Activated naive CD4-positive, alpha-beta T cell treated with anti-CD3 and anti-CD28 coated beads for 36 hours (primary cell): ENCODE measurements around the gene CD44. TPM values are rescaled to one million over a fixed set of nuclear protein-coding genes. Genes with fewer than 3 reads are reported as not detected.

Experiments used
- CTCF ChIA-PET: fragments of 350-600 bp; sonication (Branson Sonifier 250); formaldehyde crosslinking; loops from one replicate; lab custom pipeline; 2021; ENCODE audit warnings: antibody characterized with exemption; lab: Charles Lee
- DNase-seq: peaks from one replicate; pipeline ENCODE4 v3.0.0-alpha.2; 2020
- H3K27ac Mint-ChIP-seq: one replicate; pipeline ENCODE4 v1.8.0; 2021; ENCODE audit warnings: mild to moderate bottlenecking, mixed read lengths
- H3K27me3 Mint-ChIP-seq: one replicate; pipeline ENCODE4 v1.8.0; 2021; ENCODE audit warnings: low read depth, mixed read lengths
- H3K36me3 Mint-ChIP-seq: one replicate; pipeline ENCODE4 v1.8.0; 2021; ENCODE audit warnings: low read depth, mixed read lengths
- H3K4me1 Mint-ChIP-seq: one replicate; pipeline ENCODE4 v1.8.0; 2021; ENCODE audit warnings: low read depth, mixed read lengths
- H3K4me3 Mint-ChIP-seq: one replicate; pipeline ENCODE4 v1.8.0; 2021; ENCODE audit warnings: mild to moderate bottlenecking, moderate library complexity, mixed read lengths
- H3K9me3 Mint-ChIP-seq: one replicate; pipeline ENCODE4 v1.8.0; 2021; ENCODE audit warnings: mixed read lengths
- intact Hi-C: fragments of 100-400 bp; cut with micrococcal nuclease; formaldehyde crosslinking; loops from one replicate; pipeline ENCODE4 v1.15.1; 2023
- total RNA-seq, 2 experiments: library from RNA; stranded (reverse); gene quantifications; one replicate each; pipeline ENCODE4 v1.2.3, GENCODE V29; 2021

CD44 gene
- total RNA-seq, 2 experiments from 2014 or later = 389 to 405 TPM

DNA sequence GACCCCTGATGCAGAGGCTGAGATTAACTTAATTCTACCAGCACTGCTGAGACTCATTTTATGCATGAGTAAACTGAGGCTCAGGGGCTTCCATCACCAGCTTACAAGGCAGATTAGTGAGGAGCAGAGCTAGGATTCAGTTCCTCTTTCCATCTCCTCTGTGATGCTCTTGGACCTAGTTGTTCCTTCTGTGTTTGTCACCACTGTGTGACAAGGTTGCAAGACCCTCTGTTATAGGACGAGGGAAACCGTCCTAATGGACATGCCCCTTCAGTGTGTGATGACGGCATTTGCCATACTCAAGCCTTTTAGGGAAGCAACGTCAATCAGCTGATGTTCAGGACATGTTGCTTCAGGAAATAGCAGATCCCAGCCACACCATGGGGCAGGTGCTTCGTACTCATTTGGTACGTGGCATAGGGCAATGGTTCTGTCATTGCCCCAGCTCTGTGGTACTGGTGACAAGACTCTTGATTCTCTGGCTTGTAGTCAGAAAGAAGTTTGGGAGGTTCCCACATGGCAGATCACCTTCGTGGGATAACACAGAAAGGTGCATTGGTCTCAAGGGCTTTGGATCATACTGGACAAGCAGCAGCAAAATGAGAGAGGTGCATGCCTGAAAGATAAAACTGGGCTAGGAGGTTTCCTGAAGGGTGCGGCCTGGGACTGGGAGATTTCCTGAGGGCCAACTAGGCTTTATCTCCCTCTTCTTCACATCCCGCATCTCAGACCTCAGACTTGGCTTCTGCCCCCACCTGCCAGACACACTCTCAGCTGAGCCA is 23.9 kb upstream of the CD44 start:
- CTCF ChIA-PET = interaction anchor here (0.6 kb wide), 2 partner anchors 29 to 126 kb away, joined by 3 to 4 read pairs; no protein-coding TSS in a partner anchor
- H3K36me3 Mint-ChIP-seq = no peaks in the 10 kb centered on the region
- intact Hi-C loops = no loop called here
- H3K4me1 Mint-ChIP-seq = peaks cover 20% of the 10 kb centered on the region
- H3K27ac Mint-ChIP-seq = no peak overlapping the region
- no peaks in the 10 kb centered on the region for H3K9me3 Mint-ChIP-seq
- H3K27me3 Mint-ChIP-seq = no peaks in the 10 kb centered on the region
- no peak for DNase-seq
- H3K4me3 Mint-ChIP-seq = no peak overlapping the region

DNA sequence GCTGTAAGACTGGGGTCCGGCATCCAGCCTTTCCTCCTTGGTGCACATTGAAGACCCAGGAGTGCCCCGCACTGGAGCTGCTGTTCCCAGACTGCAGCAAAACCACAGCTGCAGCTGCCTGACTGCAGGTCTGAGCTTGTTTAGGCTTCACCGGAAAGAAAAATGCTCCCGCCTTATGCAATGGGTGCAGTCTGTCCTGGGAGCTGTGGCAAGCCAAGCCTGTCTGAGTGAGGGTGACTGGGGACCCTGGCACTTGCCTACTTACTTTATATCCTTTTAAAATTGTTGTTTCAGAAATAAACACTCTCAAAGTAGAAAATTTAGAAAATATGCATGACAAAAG is 23.3 kb upstream of the CD44 start:
- Mint-ChIP-seq H3K4me3 (no peak overlapping the region), H3K4me1 (peaks cover 17% of the 10 kb centered on the region), H3K36me3 (no peaks in the 10 kb centered on the region), H3K27me3 (no peaks in the 10 kb centered on the region), H3K9me3 (no peaks in the 10 kb centered on the region), H3K27ac (no peak overlapping the region)
- CTCF ChIA-PET = interaction anchor here (0.6 kb wide), 1 partner anchor 125 kb away, joined by 4 read pairs; no protein-coding TSS in a partner anchor
- intact Hi-C loops = no loop called here
- DNase-seq = no peak

DNA sequence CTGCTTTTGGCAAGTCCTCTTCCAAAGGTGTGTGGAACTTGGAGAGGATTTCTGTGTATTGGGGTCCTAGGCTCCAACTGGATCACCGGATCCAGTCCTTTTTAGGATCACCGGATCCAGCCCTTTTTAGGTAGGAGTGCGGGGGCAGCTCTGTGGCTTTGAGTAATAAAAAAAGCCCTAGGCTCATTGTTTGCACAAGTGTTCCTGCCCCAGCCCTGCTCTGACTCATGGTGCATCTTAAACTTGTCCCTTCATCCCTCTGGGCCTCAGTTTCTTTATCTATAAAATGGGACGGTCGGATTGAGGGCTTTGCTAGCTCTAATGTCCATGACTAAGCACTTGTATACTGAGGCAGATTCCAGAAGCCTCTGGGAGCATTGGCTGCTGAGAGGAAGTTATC is 22.7 kb upstream of the CD44 start:
- H3K4me3 Mint-ChIP-seq = no peak overlapping the region
- H3K4me1 Mint-ChIP-seq = peaks cover 13% of the 10 kb centered on the region
- H3K27ac Mint-ChIP-seq = no peak overlapping the region
- DNase-seq = no peak
- no peaks in the 10 kb centered on the region for H3K27me3 Mint-ChIP-seq
- intact Hi-C loops = no loop called here
- CTCF ChIA-PET = interaction anchor here (1.0 kb wide), 1 partner anchor 25 kb away, joined by 5 read pairs; no protein-coding TSS in a partner anchor
- no peaks in the 10 kb centered on the region for H3K9me3 Mint-ChIP-seq
- H3K36me3 Mint-ChIP-seq = no peaks in the 10 kb centered on the region

DNA sequence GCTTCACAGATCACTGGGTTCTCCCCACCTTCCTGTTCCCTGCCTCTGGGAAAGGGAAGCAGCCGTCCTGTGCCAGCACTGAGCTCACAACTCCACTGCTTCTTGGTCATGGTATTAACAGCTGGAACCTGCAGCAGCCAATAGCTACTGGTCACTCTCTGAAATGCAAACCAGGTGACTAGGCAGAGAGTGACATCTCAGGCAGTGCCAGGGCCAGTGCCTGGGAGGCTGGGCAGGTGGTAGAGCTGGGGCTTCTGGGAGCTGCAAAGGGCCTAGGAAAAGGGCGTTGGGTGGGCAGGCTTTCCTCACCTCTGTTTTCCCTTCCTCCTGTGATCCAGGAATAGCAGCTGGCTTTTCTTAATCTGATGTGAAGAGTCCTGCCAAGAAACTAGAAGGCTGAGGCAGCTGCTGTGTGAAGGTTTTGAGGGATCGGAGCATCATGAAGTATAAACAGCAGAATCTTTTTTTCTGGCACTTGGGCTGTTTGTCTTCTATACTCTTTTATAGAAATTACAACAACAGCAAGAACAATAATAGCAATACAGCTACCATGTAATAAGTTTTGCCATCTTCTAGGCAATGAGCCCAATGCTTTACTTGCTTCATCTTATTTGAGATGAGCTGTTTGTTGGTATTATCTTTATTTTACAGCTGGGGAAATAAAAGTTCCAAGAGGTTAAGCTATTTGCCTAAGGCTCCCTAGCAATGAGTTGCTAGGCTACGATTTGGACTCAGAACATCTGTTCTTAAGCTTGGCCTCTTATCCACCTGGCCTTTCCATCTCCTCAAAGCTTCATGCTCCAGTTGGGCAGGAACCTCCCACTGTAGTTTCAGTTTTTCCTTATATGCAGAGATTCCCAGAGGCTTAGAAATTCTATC is 22.0 kb upstream of the CD44 start:
- Mint-ChIP-seq H3K27me3 (no peaks in the 10 kb centered on the region), H3K4me1 (peaks cover 13% of the 10 kb centered on the region), H3K27ac (no peak overlapping the region), H3K9me3 (no peaks in the 10 kb centered on the region), H3K4me3 (no peak overlapping the region), H3K36me3 (no peaks in the 10 kb centered on the region)
- intact Hi-C loops = no loop called here
- CTCF ChIA-PET = interaction anchor here (1.0 kb wide), 1 partner anchor 24 kb away, joined by 5 read pairs; no protein-coding TSS in a partner anchor
- DNase-seq = no peak

DNA sequence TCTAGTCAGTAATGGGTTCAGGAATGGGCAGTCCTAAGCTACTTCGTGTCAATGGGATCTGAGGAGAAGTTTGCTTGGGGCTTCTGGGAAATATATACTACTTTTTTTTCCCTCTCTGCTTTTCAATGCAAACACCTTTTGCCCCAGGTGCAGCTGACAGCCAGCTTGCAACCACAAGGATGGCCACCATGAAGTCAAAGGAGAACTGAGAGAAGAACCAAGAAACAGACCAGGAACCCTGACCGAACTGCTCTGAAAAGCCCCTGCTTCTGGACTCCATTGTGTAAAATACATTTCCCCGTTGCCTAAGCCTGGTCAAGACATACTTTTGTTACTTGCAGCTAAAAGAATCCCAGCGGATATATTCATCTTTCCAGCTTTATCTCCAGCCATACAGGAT is 20.1 kb upstream of the CD44 start:
- Mint-ChIP-seq H3K27me3 (no peaks in the 10 kb centered on the region), H3K36me3 (no peaks in the 10 kb centered on the region), H3K9me3 (no peaks in the 10 kb centered on the region), H3K4me1 (peaks cover 26% of the 10 kb centered on the region), H3K4me3 (no peak overlapping the region), H3K27ac (no peak overlapping the region)
- DNase-seq = no peak
- intact Hi-C loops = no loop called here
- CTCF ChIA-PET = interaction anchor here (0.5 kb wide), 1 partner anchor 89 kb away, joined by 3 read pairs; no protein-coding TSS in a partner anchor

DNA sequence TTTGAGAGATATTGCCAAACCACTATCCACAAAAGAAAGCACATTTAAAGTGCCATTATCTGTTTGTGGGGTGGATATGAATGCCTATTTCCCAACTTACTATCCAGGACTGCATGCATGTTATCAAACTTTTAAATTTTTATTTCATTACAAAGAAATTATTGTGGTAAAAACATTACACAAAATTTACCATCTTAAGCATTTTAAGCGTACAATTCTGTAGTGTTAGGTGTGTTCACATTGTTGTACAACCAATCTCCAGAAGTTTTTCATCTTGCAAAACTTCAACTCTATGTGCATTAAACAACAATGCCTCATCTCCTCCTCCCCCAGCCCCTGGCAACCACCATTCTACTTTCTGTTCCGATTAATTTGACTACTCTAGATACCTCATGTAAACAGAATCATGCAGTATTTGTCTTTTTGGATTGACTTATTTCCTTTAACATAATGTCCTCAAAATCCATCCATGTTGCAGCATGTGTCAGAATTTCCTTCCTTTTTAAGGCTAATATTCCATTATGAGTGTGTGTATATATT is 17.6 kb upstream of the CD44 start:
- DNase-seq = peak; percentile 37
- H3K27me3 Mint-ChIP-seq = no peaks in the 10 kb centered on the region
- no peaks in the 10 kb centered on the region for H3K9me3 Mint-ChIP-seq
- peaks cover 44% of the 10 kb centered on the region for H3K4me1 Mint-ChIP-seq
- intact Hi-C loops = no loop called here
- no peaks in the 10 kb centered on the region for H3K36me3 Mint-ChIP-seq
- CTCF ChIA-PET = no interaction called here
- H3K4me3 Mint-ChIP-seq = no peak overlapping the region
- no peak overlapping the region for H3K27ac Mint-ChIP-seq

DNA sequence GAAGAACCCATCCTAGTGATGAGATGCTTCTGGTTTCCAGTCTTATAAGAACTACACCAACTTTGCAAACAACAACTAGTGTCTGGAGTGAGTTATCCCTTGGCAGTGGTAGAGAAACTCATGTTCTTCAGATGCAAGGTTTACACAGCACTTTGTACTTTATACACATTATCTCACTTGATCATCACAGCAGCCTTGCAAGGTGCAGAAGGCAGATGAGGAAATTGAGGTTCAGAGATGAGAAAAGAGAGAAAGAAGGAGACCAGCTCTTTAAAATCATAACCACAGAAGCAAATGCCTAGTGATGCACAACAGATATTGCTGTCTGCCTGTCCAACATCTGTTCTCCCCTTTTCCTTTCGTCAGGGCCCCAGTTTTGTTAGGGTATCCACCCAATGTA is 16.7 kb upstream of the CD44 start:
- intact Hi-C loops = loop anchor here (1.0 kb wide), 1 partner anchor 39 kb away; no protein-coding TSS in a partner anchor
- Mint-ChIP-seq H3K9me3 (no peaks in the 10 kb centered on the region), H3K27me3 (no peaks in the 10 kb centered on the region), H3K4me3 (no peak overlapping the region), H3K36me3 (no peaks in the 10 kb centered on the region), H3K4me1 (peaks cover 53% of the 10 kb centered on the region), H3K27ac (no peak overlapping the region)
- DNase-seq = peak; percentile 18
- CTCF ChIA-PET = no interaction called here

DNA sequence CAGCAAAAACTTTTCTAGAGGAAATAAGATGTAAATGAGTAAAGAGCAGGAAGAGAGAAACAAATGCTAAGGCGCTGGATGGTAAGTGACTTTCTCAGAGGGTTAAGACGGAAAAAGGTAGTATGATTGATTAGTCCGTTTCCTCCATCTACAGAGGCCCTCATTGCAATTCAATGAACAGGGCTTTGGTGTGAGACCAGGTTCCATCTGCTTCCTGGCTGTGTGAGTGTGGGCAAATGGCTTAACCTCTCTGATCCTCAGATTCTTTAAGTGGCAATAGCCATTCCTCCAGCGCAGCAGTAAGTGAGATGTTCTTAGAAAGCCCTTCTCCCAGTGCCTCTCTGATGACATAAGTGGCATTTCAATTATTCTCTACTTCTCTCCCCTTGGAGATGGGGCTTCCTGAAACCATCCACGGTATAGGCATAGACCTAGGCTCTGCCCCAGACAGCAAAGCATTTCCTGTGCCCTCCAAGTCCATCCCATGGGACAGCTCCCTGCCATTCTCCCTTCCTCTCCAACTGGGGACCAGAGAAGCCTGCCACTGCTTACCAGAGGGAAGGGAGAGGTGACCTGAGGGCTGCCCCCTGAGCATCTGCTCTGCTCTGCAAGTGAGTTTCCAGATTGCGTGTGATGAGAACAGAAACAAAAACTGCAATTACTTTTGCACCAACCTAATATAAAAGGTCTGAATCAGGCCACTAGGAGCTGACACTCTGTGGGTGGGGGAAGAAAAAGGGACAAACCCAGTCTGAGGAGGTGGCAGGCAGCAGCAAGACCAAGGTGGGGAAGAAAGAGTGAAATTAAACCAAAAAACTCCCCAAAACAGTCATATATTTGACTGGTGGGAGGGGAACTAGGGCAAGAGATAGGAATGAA is 12.7 kb upstream of the CD44 start:
- Mint-ChIP-seq H3K4me1 (peaks cover 65% of the 10 kb centered on the region), H3K27me3 (no peaks in the 10 kb centered on the region), H3K36me3 (no peaks in the 10 kb centered on the region), H3K4me3 (peak overlapping the region; percentile 54), H3K27ac (peak overlapping the region; percentile 91), H3K9me3 (no peaks in the 10 kb centered on the region)
- peak; percentile 81 for DNase-seq
- CTCF ChIA-PET = interaction anchor here (0.6 to 1.5 kb wide), 6 partner anchors 15 to 200 kb away, joined by 3 to 7 read pairs (median 3); no protein-coding TSS in a partner anchor
- intact Hi-C loops = loop anchor here (1.0 to 2.0 kb wide), 11 partner anchors 18 to 211 kb away; no protein-coding TSS in a partner anchor

DNA sequence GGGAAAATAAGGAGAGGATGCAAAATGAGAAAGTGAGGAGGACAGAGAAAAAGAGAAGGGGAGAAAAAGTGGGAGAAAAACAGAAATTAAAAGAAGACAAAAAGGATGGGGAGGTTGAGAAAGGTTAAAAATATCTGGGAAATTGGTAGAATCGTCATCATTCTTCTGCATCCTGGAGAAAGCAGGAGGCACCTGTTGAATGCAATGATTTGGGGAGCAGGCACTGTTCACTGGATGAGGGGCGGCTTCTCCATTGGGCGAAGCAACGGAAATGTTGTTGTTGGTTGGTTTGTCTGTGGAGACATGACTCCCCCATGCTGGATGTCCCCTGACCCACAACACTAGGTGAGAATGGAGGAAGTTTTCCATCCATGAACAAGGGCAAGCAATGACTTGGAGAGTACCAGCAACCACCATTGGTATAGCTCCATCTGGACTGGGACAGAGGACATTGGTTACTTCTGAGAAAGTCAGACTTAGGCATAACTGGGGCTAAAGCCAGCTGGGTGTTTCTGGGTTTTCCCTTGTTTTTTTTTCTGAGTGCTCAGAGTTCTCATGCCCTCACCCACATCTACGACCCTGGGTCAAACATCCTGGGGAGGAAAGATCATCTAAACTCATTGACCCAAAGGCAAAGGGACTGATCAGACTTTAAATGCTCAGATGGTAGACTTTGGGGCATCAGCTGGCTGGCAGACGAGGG is 11.9 kb upstream of the CD44 start:
- Mint-ChIP-seq H3K4me1 (peaks cover 66% of the 10 kb centered on the region), H3K27ac (peak overlapping the region; percentile 91), H3K9me3 (no peaks in the 10 kb centered on the region), H3K4me3 (peak overlapping the region; percentile 54), H3K36me3 (no peaks in the 10 kb centered on the region), H3K27me3 (no peaks in the 10 kb centered on the region)
- CTCF ChIA-PET = interaction anchor here (0.6 to 1.5 kb wide), 6 partner anchors 14 to 477 kb away, joined by 3 to 7 read pairs (median 3); no protein-coding TSS in a partner anchor
- intact Hi-C loops = loop anchor here (1.0 to 2.0 kb wide), 11 partner anchors 17 to 210 kb away; no protein-coding TSS in a partner anchor
- DNase-seq = no peak

DNA sequence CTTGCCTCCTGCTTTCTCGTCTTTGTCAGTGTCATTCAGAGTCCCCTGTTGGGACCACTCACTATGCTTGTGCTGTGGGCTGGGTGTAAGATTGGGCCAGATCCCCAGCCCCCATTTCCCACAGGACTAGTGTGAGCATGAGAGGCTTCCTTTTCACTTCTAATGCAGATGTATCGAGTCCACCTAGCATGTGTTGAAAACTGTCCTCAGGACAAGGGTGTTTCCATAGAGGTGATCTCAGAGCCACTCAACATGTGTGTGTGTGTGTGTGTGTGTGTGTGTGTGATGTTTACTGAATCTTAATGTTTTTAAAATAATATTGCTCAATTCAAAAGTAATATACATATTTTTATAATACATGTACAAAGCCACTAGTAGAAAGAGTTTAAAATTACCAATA is 11.4 kb upstream of the CD44 start:
- Mint-ChIP-seq H3K27me3 (no peaks in the 10 kb centered on the region), H3K4me3 (no peak overlapping the region), H3K9me3 (no peaks in the 10 kb centered on the region), H3K4me1 (peaks cover 66% of the 10 kb centered on the region), H3K36me3 (no peaks in the 10 kb centered on the region), H3K27ac (peak overlapping the region; percentile 91)
- DNase-seq = no peak
- intact Hi-C loops = loop anchor here (2.0 kb wide), 1 partner anchor 109 kb away; no protein-coding TSS in a partner anchor
- CTCF ChIA-PET = no interaction called here

DNA sequence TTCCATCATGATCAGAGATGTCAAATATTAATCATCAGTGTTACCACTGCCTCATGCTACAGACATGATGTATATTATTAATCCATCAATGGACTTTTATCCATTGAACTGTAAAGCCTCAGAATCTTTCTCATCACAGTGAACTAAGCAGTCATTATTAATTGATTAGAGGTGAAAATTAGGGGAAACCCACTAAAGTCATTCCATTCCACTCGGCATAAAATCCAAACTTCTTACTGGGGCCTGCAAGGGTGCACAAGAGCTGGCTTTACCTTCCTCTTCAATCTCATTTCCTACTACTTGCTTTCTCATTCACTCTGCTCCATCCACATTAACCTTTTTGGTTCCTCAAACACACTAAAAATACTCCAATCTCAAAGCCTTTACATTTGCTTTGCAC is 7.9 kb upstream of the CD44 start:
- H3K36me3 Mint-ChIP-seq = no peaks in the 10 kb centered on the region
- no peaks in the 10 kb centered on the region for H3K27me3 Mint-ChIP-seq
- intact Hi-C loops = no loop called here
- no peak overlapping the region for H3K4me3 Mint-ChIP-seq
- H3K9me3 Mint-ChIP-seq = no peaks in the 10 kb centered on the region
- DNase-seq = no peak
- H3K4me1 Mint-ChIP-seq = peaks cover 60% of the 10 kb centered on the region
- CTCF ChIA-PET = interaction anchor here (0.6 to 2.7 kb wide), 3 partner anchors 10 to 32 kb away, joined by 3 to 8 read pairs (median 3); no protein-coding TSS in a partner anchor
- H3K27ac Mint-ChIP-seq = no peak overlapping the region
